OCI-LY7 (cell line): ENCODE measurements around the gene IL6R. TPM values are rescaled to one million over a fixed set of nuclear protein-coding genes. Genes with fewer than 3 reads are reported as not detected.
"Not testable (repeated sequence)": the region's sequence is repeated elsewhere in the genome, so short reads cannot be mapped to it uniquely, and the experiment has no call there.

Experiments used
- BruUV-seq: library from RNA; stranded (reverse); fragments of 400-500 nt; replicated peaks from 2 replicates; lab custom pipeline; 2021; lab: Mats Ljungman, UMichigan
- CTCF ChIA-PET: fragments of 300-600 bp; sonication (Branson Sonifier 250); formaldehyde crosslinking; loops from one replicate; lab custom pipeline; 2022; ENCODE audit warnings: antibody characterized with exemption; ENCODE audit not compliant: unreplicated experiment; lab: Charles Lee
- POLR2A ChIA-PET: fragments of 300-600 bp; sonication (Branson Sonifier 250); formaldehyde crosslinking; loops from one replicate; lab custom pipeline; 2022; ENCODE audit warnings: antibody characterized with exemption; lab: Charles Lee
- DNase-seq: peaks from one replicate; pipeline ENCODE4 v3.0.0-alpha.2; 2015; ENCODE audit warnings: low spot score
- H2AFZ ChIP-seq: fragments of 200-600 bp; sonication (generic), shearing (Covaris generic); 2 replicates; pipeline ENCODE4 v1.6.1; 2014; ENCODE audit warnings: mild to moderate bottlenecking, antibody characterized with exemption, low read length, moderate library complexity
- H3K27ac ChIP-seq: fragments of 200-600 bp; sonication (generic); 2 replicates; pipeline ENCODE4 v1.5.1; 2014; ENCODE audit warnings: mixed run types, low read depth, mild to moderate bottlenecking, moderate library complexity, low read length, inconsistent platforms; ENCODE audit not compliant: poor library complexity, severe bottlenecking
- H3K36me3 ChIP-seq: fragments of 200-600 bp; sonication (generic); 2 replicates; pipeline ENCODE4 v1.6.1; 2014; ENCODE audit warnings: mild to moderate bottlenecking, antibody characterized with exemption, low read length, moderate library complexity, mixed read lengths; ENCODE audit not compliant: insufficient read depth
- H3K4me1 ChIP-seq: fragments of 200-600 bp; sonication (generic); 2 replicates; pipeline ENCODE4 v1.5.1; 2014; ENCODE audit warnings: mild to moderate bottlenecking, low read length; ENCODE audit not compliant: insufficient read depth, poor library complexity, severe bottlenecking
- H3K4me2 ChIP-seq: fragments of 200-600 bp; sonication (generic); 2 replicates; pipeline ENCODE4 v1.6.1; 2014; ENCODE audit warnings: mild to moderate bottlenecking, low read length
- H3K4me3 ChIP-seq: fragments of 200-600 bp; sonication (generic); 2 replicates; pipeline ENCODE4 v1.5.1; 2014; ENCODE audit warnings: mild to moderate bottlenecking, low read depth, low read length; ENCODE audit not compliant: poor library complexity, severe bottlenecking
- H3K79me2 ChIP-seq: fragments of 200-600 bp; sonication (generic); 2 replicates; pipeline ENCODE4 v1.6.1; 2016; ENCODE audit warnings: low read depth, mild to moderate bottlenecking, low read length, moderate library complexity, mixed read lengths; ENCODE audit not compliant: insufficient read depth
- H3K9me2 ChIP-seq: fragments of 200-600 bp; sonication (generic); 2 replicates; pipeline ENCODE4 v1.6.1; 2016; ENCODE audit warnings: mild to moderate bottlenecking, low read length, mixed read lengths; ENCODE audit not compliant: insufficient read depth
- H3K9me3 ChIP-seq: fragments of 200-600 bp; sonication (generic); 2 replicates; pipeline ENCODE4 v1.6.1; 2014; ENCODE audit warnings: mild to moderate bottlenecking, mixed run types, low read length, mixed read lengths
- H4K20me1 ChIP-seq: fragments of 200-600 bp; sonication (generic); 2 replicates; pipeline ENCODE4 v1.6.1; 2014; ENCODE audit warnings: mild to moderate bottlenecking, antibody characterized with exemption, low read length, moderate library complexity, mixed read lengths; ENCODE audit not compliant: insufficient read depth
- CTCF ChIP-seq: fragments of 200-600 bp; sonication (generic); conservative IDR thresholded peaks from 2 replicates; pipeline ENCODE4 v1.5.1; 2014; ENCODE audit warnings: mild to moderate bottlenecking, antibody characterized with exemption, low read length, moderate library complexity, mixed read lengths
- EZH2phosphoT487 ChIP-seq: fragments of 200-600 bp; sonication (generic); IDR thresholded peaks from 2 replicates; pipeline ENCODE4 v1.6.1; 2018; ENCODE audit warnings: low read depth, borderline replicate concordance, mild to moderate bottlenecking, mixed run types, antibody characterized with exemption, low read length, moderate library complexity, mixed read lengths
- intact Hi-C: fragments of 100-400 bp; cut with micrococcal nuclease; formaldehyde crosslinking; loops from one replicate; pipeline ENCODE4 v1.10.0; 2022; ENCODE audit not compliant: unreplicated experiment
- total RNA-seq, 2 experiments: library from RNA; depleted of rRNA in 1 of 2; stranded (reverse); fragments of >200 nt in 1 of 2; shearing (Covaris generic) in 1 of 2; gene quantifications; 2 replicates each; pipeline ENCODE4 v1.2.3, GENCODE V29; 2014 to 2022

IL6R gene
- total RNA-seq, 2 experiments from 2014 or later, result not detected

DNA sequence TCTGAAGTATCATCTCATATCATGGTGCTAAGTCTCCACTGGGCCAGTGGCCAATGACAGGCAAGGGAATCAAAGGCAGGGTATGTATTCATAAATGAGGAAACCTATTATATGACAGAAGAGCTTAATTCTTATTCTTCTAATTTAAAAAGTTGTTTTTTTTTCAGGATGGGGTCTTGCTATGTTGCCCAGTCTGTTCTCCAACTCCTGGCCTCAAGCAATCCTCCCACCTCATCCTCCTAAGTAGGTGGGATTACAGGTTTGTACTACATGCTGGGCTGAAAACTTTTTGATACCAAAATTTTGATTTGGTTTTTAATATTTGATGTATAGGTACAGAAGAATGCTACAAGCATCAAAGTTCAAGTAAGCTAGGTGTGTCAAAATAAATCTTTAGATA, 44.9 kb upstream of the IL6R start:
- Histone ChIP-seq H4K20me1 (no peaks in the 10 kb centered on the region), H2AFZ (no peak overlapping the region), H3K9me3 (no peaks in the 10 kb centered on the region), H3K9me2 (no peaks in the 10 kb centered on the region), H3K4me1 (no peaks in the 10 kb centered on the region), H3K36me3 (no peaks in the 10 kb centered on the region), H3K79me2 (no peaks in the 10 kb centered on the region), H3K4me2 (no peak overlapping the region), H3K4me3 (no peak overlapping the region), H3K27ac (no peak overlapping the region)
- CTCF ChIA-PET, result no interaction called here
- intact Hi-C loops, result no loop called here
- DNase-seq, result no peak
- BruUV-seq, result no TSS peak
- POLR2A ChIA-PET, result no interaction called here
- TF ChIP-seq EZH2phosphoT487, result no peak
- TF ChIP-seq CTCF, result no peak

DNA sequence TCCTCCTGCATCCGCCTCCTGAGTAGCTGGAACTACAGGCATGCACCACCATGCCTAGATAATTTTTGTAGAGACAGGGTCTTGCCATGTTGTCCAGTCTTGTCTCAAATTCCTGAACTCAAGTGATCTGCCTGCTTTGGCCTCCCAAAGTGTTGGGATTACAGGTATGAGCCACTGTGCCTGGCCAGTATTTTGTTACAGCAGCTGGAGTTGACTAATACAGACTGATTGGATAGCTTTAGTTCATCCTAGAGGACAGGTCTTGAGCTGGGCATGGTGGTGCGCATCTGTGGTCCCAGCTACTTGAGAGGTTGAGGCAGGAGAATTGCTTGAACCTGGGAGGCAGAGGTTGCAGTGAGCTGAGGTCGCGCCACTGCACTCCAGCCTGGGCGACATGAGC, 44.3 kb upstream of the IL6R start:
- H3K9me3 ChIP-seq, CTCF ChIA-PET, DNase-seq, H3K27ac ChIP-seq, H3K4me2 ChIP-seq, H3K9me2 ChIP-seq, H3K4me3 ChIP-seq, H4K20me1 ChIP-seq, H3K79me2 ChIP-seq, intact Hi-C loops, H3K4me1 ChIP-seq, H2AFZ ChIP-seq, BruUV-seq, H3K36me3 ChIP-seq: not testable (repeated sequence)
- POLR2A ChIA-PET, result interaction anchor here (0.6 kb wide), 1 partner anchor 25 kb away, joined by 3 read pairs; no protein-coding TSS in a partner anchor

- no TSS peak for BruUV-seq
- ChIA-PET CTCF (no interaction called here), POLR2A (interaction anchor here (0.6 kb wide), 1 partner anchor 25 kb away, joined by 3 read pairs; no protein-coding TSS in a partner anchor)
- no peak overlapping the region for H3K4me2 ChIP-seq
- no peak overlapping the region for H3K27ac ChIP-seq
- no peaks in the 10 kb centered on the region for H3K4me1 ChIP-seq
- intact Hi-C loops, result no loop called here
- no peaks in the 10 kb centered on the region for H3K79me2 ChIP-seq
- TF ChIP-seq CTCF, result no peak
- TF ChIP-seq EZH2phosphoT487, result no peak
- DNase-seq, result no peak
- H2AFZ ChIP-seq, result no peak overlapping the region
- H3K36me3 ChIP-seq, result no peaks in the 10 kb centered on the region
- no peaks in the 10 kb centered on the region for H3K9me3 ChIP-seq
- H3K9me2 ChIP-seq, result no peaks in the 10 kb centered on the region
- no peak overlapping the region for H3K4me3 ChIP-seq
- H4K20me1 ChIP-seq, result no peaks in the 10 kb centered on the region
Measured at GRCh38 chr1:154361357-154361756, 43.8 kb upstream of the IL6R start.
